Caco-2 (cell line): ENCODE data around the gene MACROH2A2. TPM values are rescaled to one million over a fixed set of nuclear protein-coding genes. Genes with fewer than 3 reads are reported as not detected.

Experiments
- BruUV-seq: library from RNA; stranded (reverse); fragments of 400-500 nt; replicated peaks from 2 replicates; lab custom pipeline; 2021; lab: Mats Ljungman, UMichigan
- CTCF ChIA-PET: fragments of 300-600 bp; sonication (Branson Sonifier 250); formaldehyde crosslinking; loops from one replicate; lab custom pipeline; 2022; ENCODE audit warnings: antibody characterized with exemption; lab: Charles Lee
- POLR2A ChIA-PET: fragments of 300-600 bp; sonication (Branson Sonifier 250); formaldehyde crosslinking; loops from one replicate; lab custom pipeline; 2022; ENCODE audit warnings: antibody characterized with exemption; lab: Charles Lee
- DNase-seq, 2 experiments: peaks; one replicate each; pipeline versions ENCODE4 v3.0.0 to v3.0.0-alpha.2; 2020 to 2022
- H3K27me3 ChIP-seq: replicated peaks from 2 replicates; pipeline ENCODE4 v1.6.0; 2011; ENCODE audit warnings: low read length; ENCODE audit not compliant: control insufficient read depth, insufficient read depth
- H3K36me3 ChIP-seq: 2 replicates; pipeline ENCODE4 v1.5.1; 2011; ENCODE audit warnings: low read length; ENCODE audit not compliant: control insufficient read depth, insufficient read depth
- H3K4me1 ChIP-seq: fragments of 250-450 bp; sonication (Bioruptor Pico); 2 replicates; pipeline ENCODE4 v1.5.1; 2020; ENCODE audit warnings: mild to moderate bottlenecking
- H3K4me3 ChIP-seq: 2 replicates; pipeline ENCODE4 v1.5.1; 2011; ENCODE audit warnings: low read depth, mild to moderate bottlenecking, control low read depth, low read length
- H3K9me3 ChIP-seq: fragments of 250-450 bp; sonication (Bioruptor Pico); 2 replicates; pipeline ENCODE4 v1.5.1; 2020; ENCODE audit warnings: mild to moderate bottlenecking, moderate library complexity
- H3K27ac Mint-ChIP-seq: one replicate; pipeline ENCODE4 v1.8.0; 2022; ENCODE audit warnings: mixed read lengths; ENCODE audit not compliant: unreplicated experiment
- H3K27me3 Mint-ChIP-seq: one replicate; pipeline ENCODE4 v1.8.0; 2022; ENCODE audit warnings: mixed read lengths; ENCODE audit not compliant: insufficient read depth, unreplicated experiment
- H3K36me3 Mint-ChIP-seq: one replicate; pipeline ENCODE4 v1.8.0; 2022; ENCODE audit warnings: mild to moderate bottlenecking, mixed read lengths; ENCODE audit not compliant: insufficient read depth, unreplicated experiment
- H3K4me1 Mint-ChIP-seq: one replicate; pipeline ENCODE4 v1.8.0; 2022; ENCODE audit warnings: low read depth, mixed read lengths; ENCODE audit not compliant: unreplicated experiment
- H3K4me3 Mint-ChIP-seq: one replicate; pipeline ENCODE4 v1.8.0; 2022; ENCODE audit warnings: mild to moderate bottlenecking, moderate library complexity, mixed read lengths; ENCODE audit not compliant: unreplicated experiment
- H3K9me3 Mint-ChIP-seq: one replicate; pipeline ENCODE4 v1.8.0; 2022; ENCODE audit warnings: mixed read lengths; ENCODE audit not compliant: unreplicated experiment
- CTCF ChIP-seq, 2 experiments: fragments of 200-600 bp in 1 of 2; IDR thresholded peaks; 1 replicate in 1 of 2; 2 replicates in 1 of 2; pipeline versions ENCODE4 v1.5.1 to v1.8.0; 2011 to 2022; ENCODE audit warnings: antibody characterized with exemption in 1 of 2, control low read depth in 1 of 2, inconsistent platforms in 1 of 2, low read depth in 1 of 2, low read length in 1 of 2, mild to moderate bottlenecking in 1 of 2, moderate library complexity in 1 of 2; ENCODE audit not compliant: insufficient read depth in 1 of 2, severe bottlenecking in 1 of 2, unreplicated experiment in 1 of 2
- intact Hi-C: fragments of 100-400 bp; cut with micrococcal nuclease; formaldehyde crosslinking; loops from one replicate; pipeline ENCODE4 v1.10.0; 2022; ENCODE audit not compliant: unreplicated experiment
- total RNA-seq: library from RNA; stranded (reverse); gene quantifications from 2 replicates; pipeline ENCODE4 v1.2.3, GENCODE V29; 2022

MACROH2A2 gene
- total RNA-seq, 1 experiment from 2014 or later = 6.1 TPM

GRCh38 chr10:70130878-70131559, 78.4 kb downstream of the MACROH2A2 start:
- TF ChIP-seq CTCF (IDR thresholded peaks at IDR 0.05; ENCODE audit: insufficient read depth in 1 of 2, low read depth in 1 of 2, low read length in 1 of 2, severe bottlenecking in 1 of 2, unreplicated experiment in 1 of 2) = no peak
- peak in 1 of 2 experiments; percentile 77 for DNase-seq
- intact Hi-C loops = no loop called here
- CTCF ChIA-PET = interaction anchor here (0.6 to 2.2 kb wide), 5 partner anchors 10 to 47 kb away, joined by 3 to 20 read pairs (median 5); partner anchors contain the start of gene TYSND1
- Mint-ChIP-seq H3K27me3 (no peaks in the 10 kb centered on the region), H3K36me3 (peaks cover 9% of the 10 kb centered on the region), H3K4me3 (peak overlapping the region; percentile 81), H3K9me3 (no peaks in the 10 kb centered on the region), H3K27ac (peak overlapping the region; percentile 78), H3K4me1 (peaks cover 16% of the 10 kb centered on the region)
- Histone ChIP-seq H3K36me3 (no peaks in the 10 kb centered on the region), H3K27me3 (no peaks in the 10 kb centered on the region), H3K4me3 (no peak overlapping the region), H3K9me3 (no peaks in the 10 kb centered on the region), H3K4me1 (peaks cover 21% of the 10 kb centered on the region)
- BruUV-seq = no TSS peak
- POLR2A ChIA-PET = interaction anchor here (0.6 to 1.3 kb wide), 2 partner anchors 15 to 24 kb away, joined by 4 to 13 read pairs; partner anchors contain the start of gene TYSND1

- TF ChIP-seq CTCF (IDR thresholded peaks at IDR 0.05; ENCODE audit: insufficient read depth in 1 of 2, low read depth in 1 of 2, low read length in 1 of 2, severe bottlenecking in 1 of 2, unreplicated experiment in 1 of 2) = no peak
These were observed 78.9 kb downstream of the MACROH2A2 start for GRCh38 chr10:70131560-70131937.

More at GRCh38 chr10:70131560-70131937, 78.9 kb downstream of the MACROH2A2 start:
- Histone ChIP-seq H3K9me3 (no peaks in the 10 kb centered on the region), H3K36me3 (no peaks in the 10 kb centered on the region), H3K4me1 (peaks cover 21% of the 10 kb centered on the region), H3K4me3 (peak overlapping the region; percentile 72), H3K27me3 (no peaks in the 10 kb centered on the region)
- ChIA-PET POLR2A (interaction anchor here (0.6 to 1.3 kb wide), 4 partner anchors 15 to 38 kb away, joined by 3 to 13 read pairs (median 4); partner anchors contain the start of gene TYSND1), CTCF (interaction anchor here (0.9 to 2.2 kb wide), 3 partner anchors 11 to 15 kb away, joined by 3 to 13 read pairs (median 4); partner anchors contain the start of gene TYSND1)
- Mint-ChIP-seq H3K4me3 (peak overlapping the region; percentile 81), H3K27ac (peak overlapping the region; percentile 78), H3K36me3 (peaks cover 9% of the 10 kb centered on the region), H3K27me3 (no peaks in the 10 kb centered on the region), H3K9me3 (no peaks in the 10 kb centered on the region), H3K4me1 (peaks cover 16% of the 10 kb centered on the region)
- DNase-seq = peak in 1 of 2 experiments; percentile 28
- intact Hi-C loops = no loop called here
- TSS peak; percentile 80 for BruUV-seq
